ENCODE measurements around the gene PHLDA2. TPM values are rescaled to one million over a fixed set of nuclear protein-coding genes. Genes with fewer than 3 reads are reported as not detected.

Gene PHLDA2
- total and polyA plus RNA-seq, 9 of the 15 experiments (the other 6 are each of a cell fraction or from before 2014, with no cell fraction given), result 0.43 to 42.4 (median 4.7) TPM

- TF ChIP-seq BHLHE40 (IDR thresholded peaks at IDR 0.05; ENCODE audit: low read length), result peak; percentile 92
- peak; percentile 53 for TF ChIP-seq CREM (IDR thresholded peaks at IDR 0.05; ENCODE audit: low read depth)
- no peak for TF ChIP-seq ZC3H11A (IDR thresholded peaks at IDR 0.05; ENCODE audit: low read depth, low read length)
- no peak for TF ChIP-seq PRDM10 (IDR thresholded peaks at IDR 0.05; ENCODE audit: partially characterized antibody)
- no peak; the same call in 1 of the 2 replicates for TF ChIP-seq ZBTB7A (IDR thresholded peaks at IDR 0.05; ENCODE audit: borderline replicate concordance, control insufficient read depth, low read depth, low read length)
- no peak for TF ChIP-seq GTF2A2 (tag; IDR thresholded peaks at IDR 0.05)
- no peak for TF ChIP-seq ZNF282 (CRISPR knock-in tag; IDR thresholded peaks at IDR 0.05)
- TF ChIP-seq ZNF764 (CRISPR knock-in tag; IDR thresholded peaks at IDR 0.05; ENCODE audit: low read depth), result no peak
- TF ChIP-seq HDAC1 (IDR thresholded peaks at IDR 0.05), result peak in 1 of 2 experiments; percentile 69; a peak in 2 of 4 replicates
- TF ChIP-seq, protein P1, sequence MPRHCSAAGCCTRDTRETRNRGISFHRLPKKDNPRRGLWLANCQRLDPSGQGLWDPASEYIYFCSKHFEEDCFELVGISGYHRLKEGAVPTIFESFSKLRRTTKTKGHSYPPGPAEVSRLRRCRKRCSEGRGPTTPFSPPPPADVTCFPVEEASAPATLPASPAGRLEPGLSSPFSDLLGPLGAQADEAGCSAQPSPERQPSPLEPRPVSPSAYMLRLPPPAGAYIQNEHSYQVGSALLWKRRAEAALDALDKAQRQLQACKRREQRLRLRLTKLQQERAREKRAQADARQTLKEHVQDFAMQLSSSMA (CRISPR knock-in tag; IDR thresholded peaks at IDR 0.05), result no peak
- TF ChIP-seq BRD9 (IDR thresholded peaks at IDR 0.05; ENCODE audit: low read depth, partially characterized antibody), result no peak
- TF ChIP-seq, protein P2, sequence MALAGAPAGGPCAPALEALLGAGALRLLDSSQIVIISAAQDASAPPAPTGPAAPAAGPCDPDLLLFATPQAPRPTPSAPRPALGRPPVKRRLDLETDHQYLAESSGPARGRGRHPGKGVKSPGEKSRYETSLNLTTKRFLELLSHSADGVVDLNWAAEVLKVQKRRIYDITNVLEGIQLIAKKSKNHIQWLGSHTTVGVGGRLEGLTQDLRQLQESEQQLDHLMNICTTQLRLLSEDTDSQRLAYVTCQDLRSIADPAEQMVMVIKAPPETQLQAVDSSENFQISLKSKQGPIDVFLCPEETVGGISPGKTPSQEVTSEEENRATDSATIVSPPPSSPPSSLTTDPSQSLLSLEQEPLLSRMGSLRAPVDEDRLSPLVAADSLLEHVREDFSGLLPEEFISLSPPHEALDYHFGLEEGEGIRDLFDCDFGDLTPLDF (CRISPR knock-in tag; IDR thresholded peaks at IDR 0.05), result no peak
- TF ChIP-seq ETV5 (CRISPR knock-in tag; IDR thresholded peaks at IDR 0.05; ENCODE audit: low read depth), result peak; percentile 64
- no peak for TF ChIP-seq SREBF1 (IDR thresholded peaks at IDR 0.05; ENCODE audit: borderline replicate concordance, low read depth, low read length)
- TF ChIP-seq YBX1 (IDR thresholded peaks at IDR 0.05), result no peak
- TF ChIP-seq HNRNPH1 (optimal IDR thresholded peaks at IDR 0.05; ENCODE audit: low read depth, low read length), result no peak
- TF ChIP-seq, protein P3, sequence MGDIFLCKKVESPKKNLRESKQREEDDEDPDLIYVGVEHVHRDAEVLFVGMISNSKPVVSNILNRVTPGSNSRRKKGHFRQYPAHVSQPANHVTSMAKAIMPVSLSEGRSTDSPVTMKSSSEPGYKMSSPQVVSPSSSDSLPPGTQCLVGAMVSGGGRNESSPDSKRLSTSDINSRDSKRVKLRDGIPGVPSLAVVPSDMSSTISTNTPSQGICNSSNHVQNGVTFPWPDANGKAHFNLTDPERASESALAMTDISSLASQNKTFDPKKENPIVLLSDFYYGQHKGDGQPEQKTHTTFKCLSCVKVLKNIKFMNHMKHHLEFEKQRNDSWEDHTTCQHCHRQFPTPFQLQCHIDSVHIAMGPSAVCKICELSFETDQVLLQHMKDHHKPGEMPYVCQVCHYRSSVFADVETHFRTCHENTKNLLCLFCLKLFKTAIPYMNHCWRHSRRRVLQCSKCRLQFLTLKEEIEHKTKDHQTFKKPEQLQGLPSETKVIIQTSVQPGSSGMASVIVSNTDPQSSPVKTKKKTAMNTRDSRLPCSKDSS (IDR thresholded peaks at IDR 0.05; ENCODE audit: low read depth, partially characterized antibody), result no peak
Measured at GRCh38 chr11:2901854-2902783, 27.1 kb downstream of the PHLDA2 start (continued).

All from K562 (cell line).